GM19025 (cell line): Measurements from ENCODE around the gene MILR1.

ENCODE experiments used
- ATAC-seq: cut with Tn5 transposase; IDR thresholded peaks from one replicate; pipeline ENCODE4 v1.9.1; 2021; ENCODE audit warnings: mild to moderate bottlenecking, low read depth, moderate library complexity; ENCODE audit not compliant: unreplicated experiment

The MILR1 gene

GRCh38 chr17:64500487-64500859, 51.6 kb downstream of the MILR1 start:
- ATAC-seq, result no peak

DNA sequence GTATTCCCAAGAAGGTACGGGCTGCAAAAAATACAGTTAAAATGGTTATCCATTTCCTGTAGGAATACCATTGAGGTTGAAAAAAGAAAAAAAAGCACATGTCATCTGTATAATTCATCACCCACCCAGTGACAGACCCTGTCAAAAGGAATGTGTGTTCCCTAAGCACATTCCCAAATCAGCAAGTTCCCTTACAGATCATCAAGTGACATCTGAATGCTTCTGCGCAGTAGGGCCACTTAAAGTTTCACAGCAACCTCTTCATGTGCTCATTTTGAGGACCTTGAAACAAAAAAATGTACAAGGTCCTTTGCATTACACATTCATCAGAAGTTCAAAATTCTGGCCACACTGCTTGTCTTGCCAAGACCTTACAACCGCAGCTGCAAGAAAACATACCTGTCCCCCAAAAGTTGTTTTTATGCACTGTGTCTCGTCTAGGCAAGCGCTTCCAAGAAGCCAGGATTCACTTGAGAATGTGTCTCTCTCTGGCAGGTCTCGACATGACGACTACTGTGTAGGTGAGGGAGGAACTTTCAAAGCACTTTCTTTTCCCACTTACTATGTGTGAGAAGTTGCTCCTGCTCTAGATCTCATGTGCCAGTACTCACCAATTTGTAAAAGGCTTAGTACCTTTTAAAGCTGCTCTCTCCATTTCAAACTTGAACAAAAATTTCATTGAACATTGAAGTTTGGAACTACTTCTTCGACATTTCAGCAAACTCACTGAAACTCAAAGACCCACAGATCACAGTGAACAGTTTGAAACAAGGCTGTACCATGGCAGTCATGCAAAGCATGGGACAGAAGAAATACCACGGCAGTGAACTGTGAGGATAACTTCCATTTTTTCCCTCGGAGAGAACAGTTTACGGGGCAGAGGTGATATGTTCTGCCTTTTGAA, 52.2 kb downstream of the MILR1 start:
- no peak for ATAC-seq

DNA sequence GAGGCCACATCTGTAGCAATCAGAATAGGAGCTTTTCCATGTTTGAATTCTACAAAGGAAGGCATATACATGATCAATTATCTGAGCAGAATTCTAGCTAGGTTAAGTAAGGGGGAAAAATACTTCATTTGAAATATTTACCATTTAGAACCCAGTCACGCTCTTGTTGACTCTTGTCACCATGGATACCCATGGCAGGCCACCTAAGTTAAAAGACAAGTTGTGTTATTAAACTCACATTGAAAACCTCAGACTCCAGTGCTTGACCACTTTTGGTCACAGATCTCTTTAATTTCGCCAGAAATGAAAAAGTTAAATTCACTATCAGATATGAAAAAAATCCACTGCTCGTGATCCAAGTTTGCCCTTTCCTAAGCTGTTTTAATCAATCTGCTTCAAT, 53.1 kb downstream of the MILR1 start:
- ATAC-seq, result no peak

- ATAC-seq, result no peak
These were observed 53.9 kb downstream of the MILR1 start for GRCh38 chr17:64502809-64503208.

GRCh38 chr17:64503341-64503740, 54.4 kb downstream of the MILR1 start:
- no peak for ATAC-seq

GRCh38 chr17:64503821-64504768, 55.2 kb downstream of the MILR1 start:
- ATAC-seq, result no peak

- ATAC-seq, result no peak
These were observed 55.9 kb downstream of the MILR1 start for GRCh38 chr17:64504769-64505339.

- ATAC-seq, result no peak
These were observed 56.7 kb downstream of the MILR1 start for GRCh38 chr17:64505340-64506200.

GRCh38 chr17:64506201-64506575, 57.3 kb downstream of the MILR1 start, which contains the start of gene DDX5:
Gene DDX5, minus strand, starts transcription at chr17:64506289. Its CDS starts 170 bp downstream, at chr17:64506119.
- ATAC-seq, result peak; percentile 55

DNA sequence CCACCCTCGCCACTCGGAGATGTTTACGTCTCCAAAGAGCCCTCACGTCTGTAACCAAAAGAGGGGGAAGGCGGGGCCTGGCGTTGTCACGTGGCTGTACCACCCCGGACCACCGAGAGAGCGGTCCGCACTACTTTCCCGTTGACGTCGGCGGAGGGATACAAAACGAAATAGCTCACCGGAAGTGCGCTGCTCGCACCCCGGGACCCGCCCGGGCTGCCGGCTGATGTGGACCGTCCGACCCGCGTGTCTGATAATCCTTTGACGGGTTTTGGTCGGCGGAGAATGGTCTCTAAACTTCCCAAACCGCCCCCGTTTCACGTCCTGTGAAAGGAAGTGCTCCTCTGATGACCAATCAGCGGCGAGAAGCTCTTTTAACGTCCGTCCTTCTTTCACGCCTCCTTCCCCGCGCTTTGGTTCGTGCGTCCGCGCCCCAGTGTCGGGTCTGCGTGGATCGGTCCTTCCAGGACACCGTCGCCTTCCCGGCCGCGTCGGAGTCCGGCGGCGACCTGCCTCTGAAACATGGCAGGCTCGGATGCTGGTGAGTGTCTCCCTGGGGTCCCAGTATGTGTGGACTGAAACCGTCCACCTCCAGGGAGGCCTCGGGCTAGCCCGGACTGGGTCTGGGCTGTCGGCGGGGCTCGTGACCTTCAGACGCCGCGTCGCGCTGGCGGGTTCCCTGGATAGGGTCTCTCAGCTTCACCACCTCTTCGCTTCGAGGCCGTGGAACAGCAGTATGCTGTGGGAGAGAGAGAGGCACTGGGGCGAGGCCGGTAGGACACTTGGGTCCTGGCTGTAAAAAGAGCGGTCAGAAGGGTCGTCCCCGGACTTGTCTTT, 57.9 kb downstream of the MILR1 start, which contains the start of gene CEP95:
TSS of gene CEP95 (plus strand) at position 402 of the 837 bp plus-strand sequence. CDS start at position 523, 121 bp downstream.
- peak; percentile 49 for ATAC-seq

DNA sequence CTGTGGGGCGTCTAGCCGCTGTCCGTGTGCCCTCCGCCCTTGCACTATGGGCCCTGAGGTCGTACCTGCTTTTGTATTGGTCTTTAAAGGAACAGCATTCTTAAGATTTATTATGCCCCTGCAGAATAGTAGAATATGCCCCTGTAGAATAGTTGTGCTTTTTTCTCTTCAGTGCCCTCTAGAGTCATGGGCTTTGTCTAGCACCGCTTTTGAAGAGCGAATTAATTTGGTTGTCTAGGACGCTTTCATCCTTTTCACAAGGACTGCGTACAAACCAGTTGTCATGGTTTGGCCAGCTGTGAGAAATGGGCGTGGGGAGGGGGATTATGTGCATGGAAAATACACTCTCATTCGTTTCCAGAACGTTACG, 58.5 kb downstream of the MILR1 start:
- ATAC-seq, result no peak

DNA sequence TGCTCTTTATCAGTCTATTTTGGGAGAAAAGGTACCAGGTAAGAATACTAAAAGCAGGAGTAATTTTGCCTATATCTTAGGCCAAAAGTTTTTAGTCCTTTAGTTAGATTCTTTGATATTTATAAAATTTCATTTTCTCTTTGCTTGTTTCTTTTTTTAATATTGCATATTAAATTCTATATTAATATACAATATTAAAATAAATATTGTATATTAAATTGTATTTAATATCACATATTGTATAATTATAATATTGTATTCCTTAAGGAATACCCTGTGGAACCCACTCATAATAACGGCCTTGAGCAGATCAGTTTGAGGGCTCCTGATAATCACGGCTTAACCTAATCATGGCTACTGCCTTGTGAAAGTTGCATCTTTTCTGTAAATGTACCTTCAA, 59.8 kb downstream of the MILR1 start:
- ATAC-seq, result no peak

DNA sequence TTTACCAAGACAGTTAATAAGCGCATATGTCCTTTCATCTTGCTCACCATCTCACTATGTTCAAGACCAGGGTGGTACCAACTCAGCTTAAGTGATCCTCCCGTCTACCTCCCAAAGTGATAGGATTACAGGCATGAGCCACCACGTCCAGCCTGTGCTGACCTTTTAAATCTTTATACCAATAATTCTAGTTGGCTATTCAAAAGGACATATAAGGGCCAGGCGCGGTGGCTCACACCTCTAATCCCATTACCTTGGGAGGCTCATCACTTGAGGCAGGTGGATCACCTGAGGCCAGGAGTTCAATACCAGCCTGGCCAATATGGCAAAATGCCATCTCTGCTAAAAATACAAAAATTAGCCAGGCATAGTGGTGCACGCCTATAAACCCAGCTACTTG, 60.3 kb downstream of the MILR1 start:
- no peak for ATAC-seq

DNA sequence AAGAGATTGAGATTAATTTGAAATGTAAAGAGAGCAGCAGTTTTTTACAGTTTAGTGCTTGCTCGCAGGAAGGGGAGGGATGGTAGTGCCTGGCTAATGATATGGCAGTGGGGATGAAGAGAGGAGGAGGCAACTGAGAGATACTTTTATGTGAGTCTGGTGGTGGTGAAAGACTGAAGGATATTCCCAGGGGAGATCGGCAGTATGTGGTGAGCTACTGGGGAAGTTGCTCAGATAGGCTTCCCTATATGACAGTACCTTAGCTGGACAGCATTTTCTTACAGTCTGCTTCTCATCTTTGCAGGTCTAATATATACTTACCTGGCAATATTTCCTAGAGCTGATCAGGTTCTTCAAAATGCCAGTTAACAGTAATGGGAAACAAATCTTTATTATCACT, 66.5 kb downstream of the MILR1 start:
- ATAC-seq, result no peak

- ATAC-seq, result no peak
These were observed 66.9 kb downstream of the MILR1 start for GRCh38 chr17:64515829-64516228.
